NB4 (cell line): ENCODE measurements around the gene REEP6.

ENCODE experiments used
- CTCF ChIP-seq: IDR thresholded peaks from one replicate; pipeline ENCODE4 v1.5.1; 2012; ENCODE audit warnings: low read depth, low read length
- MAX ChIP-seq: IDR thresholded peaks from 2 replicates; pipeline ENCODE4 v1.6.1; 2011; ENCODE audit warnings: low read depth, low read length
- MYC ChIP-seq: IDR thresholded peaks from 2 replicates; pipeline ENCODE4 v1.6.1; 2011; ENCODE audit warnings: low read depth, low read length
- POLR2A ChIP-seq: IDR thresholded peaks from 2 replicates; pipeline ENCODE4 v1.6.1; 2011; ENCODE audit warnings: mild to moderate bottlenecking; ENCODE audit not compliant: insufficient read length; ENCODE audit errors: extremely low read depth

DNA sequence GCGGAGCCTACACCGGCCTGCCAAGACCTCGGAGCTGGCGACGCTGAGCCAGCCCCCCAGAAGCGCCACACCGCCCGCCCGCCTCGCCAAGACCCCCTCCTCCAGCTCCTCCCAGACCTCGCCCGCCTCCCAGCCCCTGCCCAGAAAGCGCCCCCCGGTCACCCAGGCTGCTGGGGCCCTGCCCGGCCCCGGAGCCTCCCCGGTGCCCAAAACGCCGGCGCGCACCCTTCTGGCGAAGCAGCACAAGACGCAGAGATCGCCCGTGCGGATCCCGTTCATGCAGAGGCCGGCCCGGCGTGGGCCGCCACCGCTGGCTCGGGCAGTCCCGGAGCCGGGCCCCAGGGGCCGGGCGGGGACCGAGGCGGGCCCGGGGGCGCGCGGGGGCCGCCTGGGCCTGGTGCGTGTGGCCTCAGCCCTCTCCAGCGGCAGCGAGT is 22.1 kb upstream of the REEP6 start:
- TF ChIP-seq POLR2A (no peak), CTCF (no peak), MAX (no peak), MYC (no peak)
